OCI-LY1 (cell line): ENCODE data around the gene PATL1.

Experiments
- H2AFZ ChIP-seq: fragments of 200-600 bp; sonication (generic), shearing (Covaris generic); 2 replicates; pipeline ENCODE4 v1.6.0; 2014; ENCODE audit warnings: antibody characterized with exemption, mild to moderate bottlenecking, low read length
- H3F3A ChIP-seq: fragments of 200-600 bp; sonication (generic), shearing (Covaris generic); 2 replicates; pipeline ENCODE4 v1.6.0; 2014; ENCODE audit warnings: mild to moderate bottlenecking, antibody characterized with exemption, low read length, moderate library complexity; ENCODE audit not compliant: insufficient read depth
- H3K27ac ChIP-seq: fragments of 200-600 bp; sonication (generic); 2 replicates; pipeline ENCODE4 v1.5.1; 2014; ENCODE audit warnings: low read length, mixed run types, mild to moderate bottlenecking, low read depth; ENCODE audit not compliant: poor library complexity, severe bottlenecking
- H3K27me3 ChIP-seq: fragments of 200-600 bp; sonication (generic); 2 replicates; pipeline ENCODE4 v1.6.0; 2014; ENCODE audit warnings: antibody characterized with exemption, mild to moderate bottlenecking, low read length, moderate library complexity; ENCODE audit not compliant: insufficient read depth
- H3K36me3 ChIP-seq: fragments of 200-600 bp; sonication (generic); 2 replicates; pipeline ENCODE4 v1.6.1; 2014; ENCODE audit warnings: mild to moderate bottlenecking, antibody characterized with exemption, low read length, moderate library complexity, mixed read lengths; ENCODE audit not compliant: insufficient read depth
- H3K4me1 ChIP-seq: fragments of 200-600 bp; sonication (generic); 2 replicates; pipeline ENCODE4 v1.5.1; 2014; ENCODE audit warnings: mild to moderate bottlenecking, low read length, moderate library complexity; ENCODE audit not compliant: insufficient read depth, severe bottlenecking
- H3K4me2 ChIP-seq: fragments of 200-600 bp; sonication (generic), shearing (Covaris generic); 2 replicates; pipeline ENCODE4 v1.6.1; 2014; ENCODE audit warnings: low read length
- H3K4me3 ChIP-seq: fragments of 200-600 bp; sonication (generic); 2 replicates; pipeline ENCODE4 v1.5.1; 2014; ENCODE audit warnings: low read length, low read depth, mild to moderate bottlenecking, mixed read lengths; ENCODE audit not compliant: poor library complexity, severe bottlenecking
- H3K79me2 ChIP-seq: fragments of 200-600 bp; shearing (Covaris generic); 2 replicates; pipeline ENCODE4 v1.6.1; 2016; ENCODE audit warnings: mixed run types, low read length, mixed read lengths; ENCODE audit not compliant: insufficient read depth
- H3K9ac ChIP-seq: fragments of 200-600 bp; sonication (generic), shearing (Covaris generic); 2 replicates; pipeline ENCODE4 v1.6.1; 2014; ENCODE audit warnings: mild to moderate bottlenecking, low read length, mixed read lengths
- H3K9me2 ChIP-seq: fragments of 200-600 bp; sonication (generic), shearing (Covaris generic); 2 replicates; pipeline ENCODE4 v1.6.1; 2014; ENCODE audit warnings: low read depth, mild to moderate bottlenecking, low read length, mixed read lengths
- H3K9me3 ChIP-seq: fragments of 200-600 bp; shearing (Covaris generic); 2 replicates; pipeline ENCODE4 v1.6.1; 2014; ENCODE audit warnings: low read length, mixed read lengths
- H4K20me1 ChIP-seq: fragments of 200-600 bp; sonication (generic), shearing (Covaris generic); 2 replicates; pipeline ENCODE4 v1.6.0; 2016; ENCODE audit warnings: mild to moderate bottlenecking, low read length; ENCODE audit not compliant: insufficient read depth
- CTCF ChIP-seq: fragments of 200-600 bp; sonication (generic), shearing (Covaris generic); IDR thresholded peaks from 2 replicates; pipeline ENCODE4 v1.5.1; 2017; ENCODE audit warnings: mild to moderate bottlenecking, antibody characterized with exemption, low read length, moderate library complexity, mixed read lengths
- EZH2 ChIP-seq: fragments of 200-600 bp; sonication (generic), shearing (Covaris generic); IDR thresholded peaks from 2 replicates; pipeline ENCODE4 v1.8.0; 2017; ENCODE audit warnings: borderline replicate concordance, mixed run types, mild to moderate bottlenecking, antibody characterized with exemption, low read length, moderate library complexity, mixed read lengths

The PATL1 gene

GRCh38 chr11:59668950-59669610 lies at the start of gene PATL1:
Gene PATL1 (minus strand): TSS chr11:59669037. CDS start chr11:59668895, 142 bp downstream.
- Histone ChIP-seq H3K27me3 (no peaks in the 10 kb centered on the region), H3K4me1 (peaks cover 21% of the 10 kb centered on the region), H3K36me3 (peaks cover 30% of the 10 kb centered on the region), H3K4me2 (peak within 1 kb of the TSS; percentile 100), H3K9me2 (no peaks in the 10 kb centered on the region), H3K79me2 (peaks cover 17% of the 10 kb centered on the region), H3K4me3 (peak within 1 kb of the TSS; percentile 97), H3K9me3 (no peaks in the 10 kb centered on the region), H3F3A (no peaks in the 10 kb centered on the region), H2AFZ (peak within 1 kb of the TSS; percentile 21; the same call in 1 of the 2 replicates), H3K27ac (peak within 1 kb of the TSS; percentile 52), H3K9ac (peak within 1 kb of the TSS; percentile 96), H4K20me1 (no peaks in the 10 kb centered on the region)
- no peak for TF ChIP-seq EZH2
- no peak for TF ChIP-seq CTCF

GRCh38 chr11:59716051-59716450 lies 47.2 kb upstream of the PATL1 start:
- Histone ChIP-seq H3K36me3 (no peaks in the 10 kb centered on the region), H3F3A (no peaks in the 10 kb centered on the region), H3K9me2 (no peaks in the 10 kb centered on the region), H3K27ac (no peak overlapping the region), H4K20me1 (no peaks in the 10 kb centered on the region), H3K9ac (no peak overlapping the region), H2AFZ (no peak overlapping the region), H3K4me2 (no peak overlapping the region), H3K79me2 (no peaks in the 10 kb centered on the region), H3K27me3 (no peaks in the 10 kb centered on the region), H3K4me1 (no peaks in the 10 kb centered on the region), H3K9me3 (no peaks in the 10 kb centered on the region), H3K4me3 (no peak overlapping the region)
- no peak for TF ChIP-seq CTCF

GRCh38 chr11:59713745-59714144 lies 44.9 kb upstream of the PATL1 start, which contains the start of gene OR10V1:
Gene OR10V1 (minus strand): TSS chr11:59713845. CDS start chr11:59713845, 0 bp downstream.
- Histone ChIP-seq H2AFZ (no peak within 1 kb of the TSS), H3F3A (no peaks in the 10 kb centered on the region), H3K4me1 (no peaks in the 10 kb centered on the region), H3K36me3 (no peaks in the 10 kb centered on the region), H3K4me2 (no peak within 1 kb of the TSS), H3K9ac (no peak within 1 kb of the TSS), H3K79me2 (no peaks in the 10 kb centered on the region), H4K20me1 (no peaks in the 10 kb centered on the region), H3K27ac (no peak within 1 kb of the TSS), H3K27me3 (no peaks in the 10 kb centered on the region), H3K4me3 (no peak within 1 kb of the TSS), H3K9me3 (no peaks in the 10 kb centered on the region), H3K9me2 (no peaks in the 10 kb centered on the region)
- TF ChIP-seq EZH2 (no peak), CTCF (no peak)
